ENCODE results near the gene HIF1A.
"Not testable (repeated sequence)": the region's sequence is repeated elsewhere in the genome, so short reads cannot be mapped to it uniquely, and the experiment has no call there.

HIF1A gene

GRCh38 chr14:61694830-61695694 lies at the start of gene HIF1A:
Gene HIF1A (plus strand): TSS chr14:61695513. CDS start chr14:61695805, 292 bp downstream.
- DNase-seq = peak; percentile 95

- no peak for DNase-seq
Measured at GRCh38 chr14:61646366-61647116, 48.8 kb upstream of the HIF1A start.

- no peak for DNase-seq
Measured at GRCh38 chr14:61647704-61648103, 47.6 kb upstream of the HIF1A start.

- DNase-seq = no peak
Measured at GRCh38 chr14:61648377-61648776, 46.9 kb upstream of the HIF1A start.

- DNase-seq = no peak
Measured at GRCh38 chr14:61649283-61649682, 46.0 kb upstream of the HIF1A start.

- no peak for DNase-seq
Measured at GRCh38 chr14:61651355-61651754, 44.0 kb upstream of the HIF1A start.

GRCh38 chr14:61652526-61653262 lies 42.6 kb upstream of the HIF1A start:
- DNase-seq = no peak

- peak; percentile 23 for DNase-seq
Measured at GRCh38 chr14:61653507-61653906, 41.8 kb upstream of the HIF1A start.

- no peak for DNase-seq
Measured at GRCh38 chr14:61654026-61654425, 41.3 kb upstream of the HIF1A start.

GRCh38 chr14:61655777-61656176 lies 39.5 kb upstream of the HIF1A start:
- DNase-seq = no peak

GRCh38 chr14:61656341-61656740 lies 39.0 kb upstream of the HIF1A start:
- no peak for DNase-seq

GRCh38 chr14:61658111-61658510 lies 37.2 kb upstream of the HIF1A start:
- not testable (repeated sequence) for DNase-seq

GRCh38 chr14:61659582-61659981 lies 35.7 kb upstream of the HIF1A start:
- no peak for DNase-seq

- DNase-seq = no peak
Measured at GRCh38 chr14:61661471-61662400, 33.6 kb upstream of the HIF1A start.

- no peak for DNase-seq
Measured at GRCh38 chr14:61662437-61663311, 32.6 kb upstream of the HIF1A start.

- DNase-seq = no peak
Measured at GRCh38 chr14:61663312-61663979, 31.9 kb upstream of the HIF1A start.

- no peak for DNase-seq
Measured at GRCh38 chr14:61668282-61668681, 27.0 kb upstream of the HIF1A start.

GRCh38 chr14:61670576-61670975 lies 24.7 kb upstream of the HIF1A start:
- no peak for DNase-seq

- no peak for DNase-seq
Measured at GRCh38 chr14:61671082-61671481, 24.2 kb upstream of the HIF1A start.

GRCh38 chr14:61672796-61673195 lies 22.5 kb upstream of the HIF1A start:
- no peak for DNase-seq

GRCh38 chr14:61673305-61673704 lies 22.0 kb upstream of the HIF1A start:
- DNase-seq = no peak
